GM19397 (cell line): ENCODE results near the gene SNN.

Experiments used
- ATAC-seq: cut with Tn5 transposase; IDR thresholded peaks from one replicate; pipeline ENCODE4 v1.9.1; 2021; ENCODE audit warnings: mild to moderate bottlenecking, moderate library complexity; ENCODE audit not compliant: unreplicated experiment

SNN gene

GRCh38 chr16:11666103-11667055, 1.9 kb upstream of the SNN start:
- no peak for ATAC-seq

DNA sequence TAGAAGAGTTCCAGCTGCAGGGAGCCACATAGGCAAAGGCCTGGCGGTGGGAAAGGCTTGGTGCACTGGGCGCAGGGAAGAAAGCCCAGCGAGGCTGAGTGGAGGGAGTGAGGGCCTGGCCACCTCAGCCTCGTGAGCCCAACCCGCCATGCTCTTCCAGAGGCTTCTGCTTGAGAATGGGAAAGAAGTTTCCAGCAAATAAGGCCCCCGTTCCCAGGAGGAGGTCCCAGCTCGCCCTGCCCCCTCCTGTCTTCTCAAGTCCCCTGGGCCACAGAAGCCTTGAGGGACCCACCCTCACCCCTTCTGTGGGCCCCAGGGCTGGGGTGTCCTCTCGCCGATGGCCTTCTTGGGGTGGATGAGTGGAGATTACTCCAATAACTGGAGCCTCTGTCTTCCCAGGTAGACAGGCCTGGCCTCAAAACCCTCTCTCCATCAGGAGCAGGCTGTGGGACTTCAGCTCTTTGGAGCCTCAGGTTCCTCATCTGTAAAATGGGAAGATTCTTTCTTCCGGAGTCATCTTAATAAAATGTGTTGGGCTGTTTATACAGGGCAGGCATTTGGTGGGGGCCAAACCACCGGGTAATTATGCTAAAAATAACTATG, 933 bp upstream of the SNN start:
- no peak for ATAC-seq

- peak; percentile 1 for ATAC-seq
Observed at GRCh38 chr16:11668623-11669379, 546 bp downstream of the SNN start.

DNA sequence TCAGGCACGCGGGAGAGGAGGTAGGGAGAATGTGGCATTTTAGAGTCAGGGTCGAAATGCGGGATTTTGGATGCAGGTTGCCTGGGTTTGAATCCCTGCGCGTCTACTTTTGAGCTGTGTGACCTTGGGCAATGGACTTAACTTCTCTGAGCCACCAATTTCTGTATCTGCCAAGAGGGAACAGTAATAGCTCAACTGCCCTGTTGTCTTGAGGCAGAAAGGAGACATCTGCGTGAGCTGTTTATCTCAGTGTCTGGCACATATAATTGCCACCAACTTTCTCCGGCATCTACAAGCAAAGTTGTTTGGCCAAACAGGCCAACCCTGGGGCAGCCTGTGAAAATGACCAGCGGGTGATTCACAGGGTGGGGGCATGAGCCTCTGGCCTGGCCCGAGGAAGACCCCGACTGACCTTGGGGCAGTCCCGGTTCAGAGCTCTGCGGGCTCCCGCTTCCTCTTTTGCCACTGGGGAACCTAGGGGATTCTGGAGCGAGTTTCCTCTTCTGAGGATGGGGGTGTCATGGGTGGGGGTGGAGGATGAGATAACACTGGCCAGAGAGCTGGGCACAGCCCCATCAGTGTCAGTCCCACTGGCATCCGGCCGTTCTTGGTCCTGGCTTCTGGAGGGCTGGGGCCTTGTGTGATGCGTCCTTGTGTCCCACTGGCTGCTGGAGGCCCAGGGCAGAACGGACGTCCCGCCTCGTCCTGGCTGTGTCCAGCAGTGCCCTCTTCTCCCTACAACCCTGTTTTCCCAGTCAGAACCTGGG, 1.3 kb downstream of the SNN start:
- ATAC-seq = no peak

- no peak for ATAC-seq
Observed at GRCh38 chr16:11670171-11671131, 2.2 kb downstream of the SNN start.

- no peak for ATAC-seq
Observed at GRCh38 chr16:11671271-11671670, 3.0 kb downstream of the SNN start.

- ATAC-seq = no peak
Observed at GRCh38 chr16:11671676-11672075, 3.4 kb downstream of the SNN start.

DNA sequence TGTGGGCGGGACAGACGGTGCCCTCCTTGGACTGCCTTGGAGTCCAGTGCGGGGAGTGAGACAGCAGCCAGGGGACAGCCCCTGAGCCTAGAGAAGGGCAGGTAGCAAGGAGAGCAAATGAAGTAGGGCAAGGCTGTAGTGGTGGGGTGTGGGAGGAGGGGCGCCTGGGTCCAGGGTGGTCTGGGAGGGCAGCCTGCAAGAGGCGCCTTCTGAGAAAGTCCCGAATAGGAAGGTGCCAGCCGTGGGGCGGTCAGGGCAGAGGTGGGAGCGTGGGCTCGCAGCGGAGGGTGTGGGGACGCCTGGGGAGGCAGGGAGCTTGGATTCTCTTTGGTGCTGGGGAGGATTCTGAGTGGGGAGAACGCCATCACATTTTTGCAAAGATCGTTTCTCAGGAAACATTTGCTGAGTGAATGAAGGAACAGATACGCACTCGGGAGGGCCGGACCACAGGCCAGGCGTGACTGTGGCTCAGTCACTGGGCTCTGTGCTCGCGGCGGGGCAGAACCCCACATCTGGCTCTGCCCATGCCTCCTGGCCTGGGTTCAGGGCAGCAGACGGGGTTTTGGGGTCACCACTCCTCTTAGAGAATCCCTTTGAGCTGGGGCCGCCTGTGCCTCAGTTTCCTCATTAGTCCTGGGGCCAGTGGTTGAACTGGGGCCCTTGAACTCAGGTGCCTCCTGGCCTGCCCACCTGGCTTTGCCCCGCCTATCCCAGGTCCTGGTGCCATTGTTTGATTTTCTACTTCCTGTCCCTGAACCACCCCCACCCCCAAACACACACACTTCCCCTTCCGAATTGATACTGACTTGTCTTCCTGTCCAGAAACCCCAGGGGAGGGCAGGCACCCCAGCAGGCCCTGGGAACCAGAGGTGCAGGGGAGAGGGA, 4.2 kb downstream of the SNN start:
- no peak for ATAC-seq

- no peak for ATAC-seq
Observed at GRCh38 chr16:11673091-11674000, 5.1 kb downstream of the SNN start.

GRCh38 chr16:11674001-11674817, 6.0 kb downstream of the SNN start:
- ATAC-seq = no peak

- no peak for ATAC-seq
Observed at GRCh38 chr16:11674818-11675560, 6.7 kb downstream of the SNN start.

- no peak for ATAC-seq
Observed at GRCh38 chr16:11675561-11676511, 7.6 kb downstream of the SNN start.

- ATAC-seq = no peak
Observed at GRCh38 chr16:11676799-11677198, 8.5 kb downstream of the SNN start.

DNA sequence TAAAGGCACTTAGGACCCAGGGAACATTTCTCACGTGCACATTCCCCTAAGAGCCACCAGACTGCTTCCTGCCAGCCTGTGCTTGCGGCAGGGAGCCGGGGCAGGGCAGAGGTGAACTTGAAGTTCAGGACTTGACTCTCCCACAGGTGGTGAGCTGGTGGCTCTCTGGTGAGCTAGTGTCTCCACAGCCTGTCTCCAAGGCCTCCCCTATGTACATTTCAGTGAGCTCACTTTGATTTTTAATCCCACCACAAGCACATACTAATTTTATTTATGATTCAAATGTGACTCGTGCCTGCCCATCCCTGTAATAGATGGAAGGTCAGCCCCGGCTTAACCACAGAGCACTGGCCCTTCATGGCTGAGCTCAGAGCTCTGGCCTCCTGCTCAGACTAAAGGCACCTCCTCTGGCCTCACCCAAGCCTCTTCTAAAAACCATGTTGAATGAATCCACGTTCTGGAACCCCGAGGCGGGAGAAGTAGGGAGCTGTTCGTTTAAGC, 9.2 kb downstream of the SNN start:
- ATAC-seq = no peak
